ENCODE results near the gene FAM53B. TPM values are rescaled to one million over a fixed set of nuclear protein-coding genes. Genes with fewer than 3 reads are reported as not detected.

The FAM53B gene
- total RNA-seq, 2 experiments from 2014 or later, result 13.3 to 13.9 TPM

- Mint-ChIP-seq H3K4me3 (peak overlapping the region; percentile 91), H3K27me3 (peaks cover 7% of the 10 kb centered on the region), H3K4me1 (peaks cover 63% of the 10 kb centered on the region), H3K9me3 (ENCODE audit: low read depth) (no peaks in the 10 kb centered on the region), H3K27ac (peak overlapping the region; percentile 73), H3K36me3 (ENCODE audit: low read depth) (peaks cover 6% of the 10 kb centered on the region)
- POLR2A ChIA-PET, result interaction anchor here (2.4 to 3.1 kb wide), 2 partner anchors 20 to 54 kb away, joined by 15 to 20 read pairs; no protein-coding TSS in a partner anchor
- DNase-seq (no peak), ATAC-seq (no peak)
- CTCF ChIA-PET, result interaction anchor here (0.5 to 4.1 kb wide), 27 partner anchors 11 to 205 kb away, joined by 3 to 146 read pairs (median 7); no protein-coding TSS in a partner anchor
- intact Hi-C loops (cut with DNase I, micrococcal nuclease), result loop anchor here (5.0 to 10.0 kb wide), 4 partner anchors 35 to 280 kb away; partner anchors contain the start of gene LHPP (in 1 of the 2)
Observed at GRCh38 chr10:124742413-124743190, 1.6 kb downstream of the FAM53B start.

DNA sequence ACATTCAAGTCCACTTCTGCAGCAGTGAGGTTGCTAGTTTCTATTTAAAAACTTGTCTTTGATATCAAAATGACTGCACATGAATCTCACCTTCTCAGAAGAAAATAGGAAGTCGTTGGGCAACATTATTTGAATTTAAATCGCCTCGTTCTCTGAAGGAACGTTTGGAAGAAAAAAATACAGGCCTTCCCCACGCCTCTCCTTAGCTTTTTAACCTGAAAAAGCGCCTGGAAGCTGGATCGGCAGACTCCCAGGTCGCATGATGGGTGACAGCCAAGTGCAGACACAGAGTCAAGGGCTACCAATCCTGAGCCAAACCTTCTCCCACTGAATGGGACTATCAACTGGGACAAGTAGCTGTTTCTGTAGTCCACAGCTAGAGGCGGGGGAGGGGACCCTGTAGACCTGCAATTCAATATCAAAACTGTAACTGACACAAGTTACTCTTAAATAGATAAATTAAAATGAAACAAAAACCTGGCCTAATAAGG is 2.2 kb downstream of the FAM53B start:
- Mint-ChIP-seq H3K9me3 (ENCODE audit: low read depth) (no peaks in the 10 kb centered on the region), H3K27ac (peak overlapping the region; percentile 84), H3K4me3 (peak overlapping the region; percentile 91), H3K36me3 (ENCODE audit: low read depth) (peaks cover 6% of the 10 kb centered on the region), H3K27me3 (peaks cover 7% of the 10 kb centered on the region), H3K4me1 (peaks cover 70% of the 10 kb centered on the region)
- ChIA-PET CTCF (interaction anchor here (0.6 to 4.1 kb wide), 37 partner anchors 11 to 212 kb away, joined by 3 to 146 read pairs (median 7); partner anchors contain the start of genes ABRAXAS2 and EEF1AKMT2), POLR2A (interaction anchor here (0.8 to 3.1 kb wide), 9 partner anchors 9 to 93 kb away, joined by 3 to 24 read pairs (median 6); no protein-coding TSS in a partner anchor)
- intact Hi-C loops (cut with DNase I, micrococcal nuclease), result loop anchor here (1.0 to 10.0 kb wide), 13 partner anchors 9 to 280 kb away; partner anchors contain the start of gene LHPP (in 1 of the 2)
- no peak for ATAC-seq
- DNase-seq, result peak; percentile 62

GRCh38 chr10:124741281-124741921 is 2.8 kb downstream of the FAM53B start:
- peak overlapping the region; percentile 84 for H3K27ac Mint-ChIP-seq
- H3K4me3 Mint-ChIP-seq, result peak overlapping the region; percentile 65
- intact Hi-C loops (cut with DNase I, micrococcal nuclease), result loop anchor here (1.0 to 10.0 kb wide), 13 partner anchors 8 to 279 kb away; partner anchors contain the start of gene LHPP (in 1 of the 2)
- ATAC-seq (peak; percentile 67), DNase-seq (peak; percentile 88)
- peaks cover 6% of the 10 kb centered on the region for H3K36me3 Mint-ChIP-seq (ENCODE audit: low read depth)
- peaks cover 74% of the 10 kb centered on the region for H3K4me1 Mint-ChIP-seq
- POLR2A ChIA-PET, result interaction anchor here (0.8 to 3.1 kb wide), 10 partner anchors 8 to 93 kb away, joined by 3 to 24 read pairs (median 5); no protein-coding TSS in a partner anchor
- no peaks in the 10 kb centered on the region for H3K9me3 Mint-ChIP-seq (ENCODE audit: low read depth)
- CTCF ChIA-PET, result interaction anchor here (0.6 to 4.1 kb wide), 44 partner anchors 8 to 327 kb away, joined by 3 to 146 read pairs (median 6); partner anchors contain the start of genes ABRAXAS2 and EEF1AKMT2
- H3K27me3 Mint-ChIP-seq, result peaks cover 7% of the 10 kb centered on the region

- peak; percentile 11 for ATAC-seq
Observed at GRCh38 chr10:124740369-124741280, 3.6 kb downstream of the FAM53B start.

GRCh38 chr10:124739986-124740368 is 4.2 kb downstream of the FAM53B start:
- POLR2A ChIA-PET, result interaction anchor here (0.6 to 2.5 kb wide), 3 partner anchors 21 to 190 kb away, joined by 3 to 24 read pairs (median 4); no protein-coding TSS in a partner anchor
- H3K27ac Mint-ChIP-seq, result peak overlapping the region; percentile 84
- H3K4me3 Mint-ChIP-seq, result peak overlapping the region; percentile 1

More at GRCh38 chr10:124740369-124741280, 3.6 kb downstream of the FAM53B start:
- POLR2A ChIA-PET, result interaction anchor here (0.5 to 3.1 kb wide), 12 partner anchors 9 to 307 kb away, joined by 3 to 24 read pairs (median 4); no protein-coding TSS in a partner anchor
- no peak for DNase-seq
- H3K27me3 Mint-ChIP-seq, result peaks cover 7% of the 10 kb centered on the region
- intact Hi-C loops (cut with DNase I, micrococcal nuclease), result loop anchor here (1.0 to 10.0 kb wide), 13 partner anchors 7 to 278 kb away; partner anchors contain the start of gene LHPP (in 1 of the 2)
- peaks cover 6% of the 10 kb centered on the region for H3K36me3 Mint-ChIP-seq (ENCODE audit: low read depth)
- H3K4me1 Mint-ChIP-seq, result peaks cover 80% of the 10 kb centered on the region
- CTCF ChIA-PET, result interaction anchor here (0.6 to 4.1 kb wide), 37 partner anchors 9 to 326 kb away, joined by 3 to 146 read pairs (median 7); partner anchors contain the start of gene EEF1AKMT2
- H3K9me3 Mint-ChIP-seq (ENCODE audit: low read depth), result no peaks in the 10 kb centered on the region
- H3K27ac Mint-ChIP-seq, result peak overlapping the region; percentile 84
- peak overlapping the region; percentile 65 for H3K4me3 Mint-ChIP-seq

GRCh38 chr10:124739119-124739921 is 4.9 kb downstream of the FAM53B start:
- H3K4me3 Mint-ChIP-seq, result peak overlapping the region; percentile 1
- H3K36me3 Mint-ChIP-seq (ENCODE audit: low read depth), result peaks cover 6% of the 10 kb centered on the region
- intact Hi-C loops (cut with DNase I, micrococcal nuclease), result no loop called here
- DNase-seq (no peak), ATAC-seq (no peak)
- CTCF ChIA-PET, result interaction anchor here (0.6 to 4.1 kb wide), 11 partner anchors 8 to 225 kb away, joined by 3 to 146 read pairs (median 13); no protein-coding TSS in a partner anchor
- H3K9me3 Mint-ChIP-seq (ENCODE audit: low read depth), result no peaks in the 10 kb centered on the region
- H3K27me3 Mint-ChIP-seq, result peaks cover 7% of the 10 kb centered on the region
- H3K4me1 Mint-ChIP-seq, result peaks cover 82% of the 10 kb centered on the region
- POLR2A ChIA-PET, result interaction anchor here (1.7 to 2.5 kb wide), 2 partner anchors 20 to 50 kb away, joined by 4 to 24 read pairs; no protein-coding TSS in a partner anchor
- peak overlapping the region; percentile 55 for H3K27ac Mint-ChIP-seq

More at GRCh38 chr10:124739986-124740368, 4.2 kb downstream of the FAM53B start:
- ATAC-seq (no peak), DNase-seq (no peak)
- no peaks in the 10 kb centered on the region for H3K9me3 Mint-ChIP-seq (ENCODE audit: low read depth)
- peaks cover 6% of the 10 kb centered on the region for H3K36me3 Mint-ChIP-seq (ENCODE audit: low read depth)
- intact Hi-C loops (cut with DNase I, micrococcal nuclease), result loop anchor here (2.0 to 10.0 kb wide), 7 partner anchors 33 to 278 kb away; partner anchors contain the start of gene LHPP (in 1 of the 2)
- peaks cover 7% of the 10 kb centered on the region for H3K27me3 Mint-ChIP-seq
- CTCF ChIA-PET, result interaction anchor here (0.7 to 4.1 kb wide), 9 partner anchors 9 to 202 kb away, joined by 3 to 146 read pairs (median 28); no protein-coding TSS in a partner anchor
- peaks cover 80% of the 10 kb centered on the region for H3K4me1 Mint-ChIP-seq

DNA sequence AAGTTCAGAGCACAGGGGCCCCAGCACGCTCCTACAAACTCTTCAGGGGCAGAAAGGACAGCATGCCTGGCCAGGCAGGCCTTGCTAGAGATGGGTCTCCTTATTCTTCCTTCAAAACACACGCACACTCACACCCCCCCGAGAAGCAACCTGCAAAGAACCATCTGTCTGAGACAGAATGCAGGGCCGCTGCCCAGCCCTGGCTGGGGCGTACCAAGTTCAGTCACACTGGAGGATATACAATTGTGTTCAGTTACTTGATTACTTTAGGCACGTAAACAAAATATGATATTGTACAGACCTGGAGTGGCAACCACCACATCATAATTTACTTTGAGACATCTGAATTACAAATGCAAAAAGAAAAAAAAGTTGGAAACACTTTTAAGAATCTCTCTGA is 5.7 kb downstream of the FAM53B start:
- CTCF ChIA-PET, result interaction anchor here (4.0 kb wide), 2 partner anchors 17 to 49 kb away, joined by 55 to 146 read pairs; no protein-coding TSS in a partner anchor
- no peak for DNase-seq
- Mint-ChIP-seq H3K36me3 (ENCODE audit: low read depth) (peaks cover 11% of the 10 kb centered on the region), H3K4me1 (peaks cover 91% of the 10 kb centered on the region), H3K27me3 (peaks cover 7% of the 10 kb centered on the region), H3K4me3 (no peak overlapping the region), H3K9me3 (ENCODE audit: low read depth) (no peaks in the 10 kb centered on the region), H3K27ac (no peak overlapping the region)
- POLR2A ChIA-PET, result interaction anchor here (1.7 kb wide), 1 partner anchor 50 kb away, joined by 4 read pairs; no protein-coding TSS in a partner anchor
- ATAC-seq, result no peak
- intact Hi-C loops (cut with DNase I, micrococcal nuclease), result no loop called here

DNA sequence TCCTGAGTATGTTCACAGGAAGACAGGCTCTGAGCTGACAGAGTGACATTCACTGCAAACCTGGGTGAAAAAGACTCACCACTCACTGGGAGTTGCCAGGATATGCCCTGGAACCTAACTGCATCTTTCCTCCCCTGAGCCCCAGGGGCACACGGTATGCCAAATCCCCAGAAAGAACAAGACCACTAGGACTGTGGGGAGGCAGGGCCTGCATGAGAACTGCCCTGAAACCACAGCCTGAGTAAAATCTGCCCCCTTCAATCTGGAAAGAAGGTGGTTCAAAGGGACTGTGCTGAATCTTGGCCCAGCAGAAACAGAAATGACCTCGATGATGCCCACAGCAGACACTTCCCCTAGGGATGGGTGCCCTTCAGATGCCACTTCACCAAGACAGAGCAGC is 6.5 kb downstream of the FAM53B start:
- DNase-seq, result no peak
- Mint-ChIP-seq H3K27me3 (peaks cover 7% of the 10 kb centered on the region), H3K4me3 (no peak overlapping the region), H3K4me1 (peaks cover 96% of the 10 kb centered on the region), H3K36me3 (ENCODE audit: low read depth) (peaks cover 11% of the 10 kb centered on the region), H3K9me3 (ENCODE audit: low read depth) (no peaks in the 10 kb centered on the region), H3K27ac (no peak overlapping the region)
- ChIA-PET POLR2A (no interaction called here), CTCF (no interaction called here)
- intact Hi-C loops (cut with DNase I, micrococcal nuclease), result no loop called here
- ATAC-seq, result no peak

GRCh38 chr10:124737221-124737620 is 7.0 kb downstream of the FAM53B start:
- ChIA-PET CTCF (no interaction called here), POLR2A (no interaction called here)
- DNase-seq (no peak), ATAC-seq (no peak)
- peaks cover 4% of the 10 kb centered on the region for H3K27me3 Mint-ChIP-seq
- H3K36me3 Mint-ChIP-seq (ENCODE audit: low read depth), result peaks cover 10% of the 10 kb centered on the region
- no peak overlapping the region for H3K4me3 Mint-ChIP-seq
- H3K4me1 Mint-ChIP-seq, result peaks cover 95% of the 10 kb centered on the region
- intact Hi-C loops (cut with DNase I, micrococcal nuclease), result no loop called here
- no peaks in the 10 kb centered on the region for H3K9me3 Mint-ChIP-seq (ENCODE audit: low read depth)
- no peak overlapping the region for H3K27ac Mint-ChIP-seq
